Measurements from ENCODE around the gene OVOL1. TPM values are rescaled to one million over a fixed set of nuclear protein-coding genes. Genes with fewer than 3 reads are reported as not detected.

OVOL1 gene
- total RNA-seq, 2 experiments from 2014 or later = 0.09 to 0.19 TPM

DNA sequence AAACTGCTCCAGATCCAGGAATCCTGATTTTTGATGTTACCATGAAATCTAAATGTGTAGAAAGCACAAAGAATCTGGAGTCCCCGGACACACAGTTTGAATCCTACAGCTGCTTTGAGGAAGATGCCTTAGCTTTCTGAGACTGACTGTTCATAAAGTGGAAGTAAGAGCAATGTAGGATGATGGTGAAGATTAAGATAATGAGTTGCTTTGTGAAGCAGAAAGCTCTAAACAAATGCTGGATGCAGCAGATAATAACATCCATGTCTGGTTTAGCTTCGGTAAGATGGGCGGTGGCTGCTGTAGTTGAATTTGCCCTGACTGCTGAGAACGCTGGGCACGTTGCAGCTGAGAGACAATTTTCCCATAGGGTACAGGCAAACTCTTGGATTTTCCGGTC is 20.1 kb downstream of the OVOL1 start:
- ATAC-seq (no peak), DNase-seq (no peak)
- Mint-ChIP-seq H3K36me3 (ENCODE audit: low read depth) (no peaks in the 10 kb centered on the region), H3K4me1 (no peaks in the 10 kb centered on the region), H3K4me3 (no peak overlapping the region), H3K9me3 (ENCODE audit: low read depth) (no peaks in the 10 kb centered on the region), H3K27ac (no peak overlapping the region), H3K27me3 (peaks cover 12% of the 10 kb centered on the region)
- intact Hi-C loops (cut with DNase I, micrococcal nuclease) = no loop called here
- POLR2A ChIA-PET = no interaction called here
- CTCF ChIA-PET = interaction anchor here (0.7 to 1.5 kb wide), 3 partner anchors 10 to 1634 kb away, joined by 3 to 6 read pairs (median 3); no protein-coding TSS in a partner anchor

DNA sequence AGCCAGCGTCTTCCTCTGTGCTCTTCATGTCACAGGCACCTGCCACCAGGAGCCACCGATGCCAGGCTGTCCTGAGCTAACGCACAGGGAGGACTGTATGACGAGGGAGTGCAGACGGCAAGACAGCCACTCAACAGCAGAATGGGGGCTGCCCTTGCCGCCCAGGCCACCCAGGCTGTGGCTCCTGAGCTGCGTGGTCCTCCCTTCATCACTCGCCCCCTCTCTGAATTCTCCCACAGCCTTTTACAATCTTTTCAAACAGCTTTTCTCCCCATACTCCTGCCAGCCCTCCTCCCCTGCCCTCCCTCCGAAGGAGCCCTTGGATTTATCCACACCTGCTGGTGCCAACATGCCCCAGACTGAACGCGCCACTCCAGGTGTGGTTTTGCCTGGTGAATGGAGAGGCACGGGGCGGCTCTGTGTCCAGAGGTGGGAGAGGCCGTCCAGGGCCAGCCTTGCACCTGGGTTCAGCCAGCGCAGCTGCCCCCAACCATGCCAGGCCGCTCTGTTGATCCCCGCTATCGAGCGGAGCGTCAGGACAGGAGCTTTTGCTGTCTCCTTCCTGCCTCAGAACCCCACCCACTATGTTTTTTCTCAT is 22.0 kb downstream of the OVOL1 start:
- intact Hi-C loops (cut with DNase I, micrococcal nuclease) = no loop called here
- ChIA-PET POLR2A (no interaction called here), CTCF (interaction anchor here (0.6 kb wide), 1 partner anchor 33 kb away, joined by 4 read pairs; no protein-coding TSS in a partner anchor)
- ATAC-seq (no peak), DNase-seq (no peak)
- no peaks in the 10 kb centered on the region for H3K4me1 Mint-ChIP-seq
- H3K27ac Mint-ChIP-seq = no peak overlapping the region
- peaks cover 6% of the 10 kb centered on the region for H3K27me3 Mint-ChIP-seq
- H3K9me3 Mint-ChIP-seq (ENCODE audit: low read depth) = no peaks in the 10 kb centered on the region
- no peaks in the 10 kb centered on the region for H3K36me3 Mint-ChIP-seq (ENCODE audit: low read depth)
- H3K4me3 Mint-ChIP-seq = no peak overlapping the region

DNA sequence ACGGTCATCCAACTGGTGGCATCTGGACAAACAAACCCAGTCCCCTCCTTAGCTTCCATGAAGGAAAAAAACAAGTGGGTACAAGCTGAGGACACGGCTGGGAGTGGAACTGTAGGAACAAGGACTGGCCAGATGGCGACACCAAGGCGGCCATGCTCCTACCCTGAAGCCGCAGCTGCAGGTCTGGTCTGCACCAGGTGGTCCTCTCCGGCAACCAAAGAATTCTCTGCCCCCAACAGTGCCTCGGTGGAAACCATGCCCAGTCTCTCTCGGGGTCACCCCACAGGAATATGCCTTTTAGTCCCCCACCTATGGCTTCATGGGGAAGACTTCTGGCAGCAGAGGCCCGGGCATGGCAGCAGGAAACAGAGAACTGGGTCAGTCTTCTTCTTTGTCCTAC is 22.6 kb downstream of the OVOL1 start:
- ChIA-PET CTCF (interaction anchor here (0.6 to 0.8 kb wide), 2 partner anchors 24 to 34 kb away, joined by 3 to 4 read pairs; partner anchors contain the start of gene SNX32), POLR2A (no interaction called here)
- DNase-seq (no peak), ATAC-seq (no peak)
- Mint-ChIP-seq H3K36me3 (ENCODE audit: low read depth) (no peaks in the 10 kb centered on the region), H3K4me3 (no peak overlapping the region), H3K27me3 (peaks cover 5% of the 10 kb centered on the region), H3K9me3 (ENCODE audit: low read depth) (no peaks in the 10 kb centered on the region), H3K4me1 (no peaks in the 10 kb centered on the region), H3K27ac (no peak overlapping the region)
- intact Hi-C loops (cut with DNase I, micrococcal nuclease) = no loop called here

DNA sequence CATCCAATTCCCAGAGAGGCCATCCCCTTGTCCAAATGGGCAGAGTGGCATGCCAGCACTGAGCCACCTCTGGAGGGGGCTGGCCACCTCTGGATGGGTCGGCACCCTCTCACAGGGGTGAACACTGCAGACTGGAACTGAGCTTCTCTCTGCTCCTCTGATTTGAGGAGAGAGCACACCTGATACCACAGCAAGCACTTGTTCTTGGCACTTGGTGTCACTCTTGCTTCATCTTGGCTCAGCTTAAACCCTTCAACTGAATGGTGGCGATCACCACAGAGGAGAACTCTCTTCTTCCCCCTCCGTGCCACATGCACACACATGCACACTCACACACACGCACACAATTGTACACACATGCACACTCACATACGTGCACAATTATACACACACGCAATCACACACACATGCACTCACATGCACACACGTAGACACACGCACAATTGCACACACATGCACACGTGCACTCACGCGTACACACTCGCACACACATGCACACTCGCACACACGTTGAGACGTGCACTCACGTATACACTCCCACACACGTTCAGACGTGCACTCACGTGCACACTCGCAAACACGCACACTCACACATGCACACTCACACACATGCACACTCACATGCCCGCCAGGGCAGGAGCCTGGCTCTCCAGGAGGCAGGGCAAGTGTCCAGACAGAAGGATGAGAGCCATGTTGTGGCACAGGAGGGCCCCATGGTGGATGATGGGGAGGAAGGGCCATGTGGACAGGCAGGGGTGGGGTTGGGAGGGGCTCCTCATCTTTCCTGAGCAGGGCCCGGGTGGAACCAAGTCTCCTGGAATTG is 23.4 kb downstream of the OVOL1 start:
- CTCF ChIA-PET = interaction anchor here (0.8 kb wide), 1 partner anchor 23 kb away, joined by 3 read pairs; the partner anchor contains the start of gene SNX32
- H3K4me3 Mint-ChIP-seq = no peak overlapping the region
- no peak overlapping the region for H3K27ac Mint-ChIP-seq
- ATAC-seq (peak; percentile 86), DNase-seq (no peak)
- H3K36me3 Mint-ChIP-seq (ENCODE audit: low read depth) = no peaks in the 10 kb centered on the region
- intact Hi-C loops (cut with DNase I, micrococcal nuclease) = loop anchor here in 1 of 2 experiments (10.0 kb wide), 1 partner anchor 45 kb away; no protein-coding TSS in a partner anchor
- POLR2A ChIA-PET = no interaction called here
- no peaks in the 10 kb centered on the region for H3K9me3 Mint-ChIP-seq (ENCODE audit: low read depth)
- peaks cover 4% of the 10 kb centered on the region for H3K27me3 Mint-ChIP-seq
- H3K4me1 Mint-ChIP-seq = no peaks in the 10 kb centered on the region

DNA sequence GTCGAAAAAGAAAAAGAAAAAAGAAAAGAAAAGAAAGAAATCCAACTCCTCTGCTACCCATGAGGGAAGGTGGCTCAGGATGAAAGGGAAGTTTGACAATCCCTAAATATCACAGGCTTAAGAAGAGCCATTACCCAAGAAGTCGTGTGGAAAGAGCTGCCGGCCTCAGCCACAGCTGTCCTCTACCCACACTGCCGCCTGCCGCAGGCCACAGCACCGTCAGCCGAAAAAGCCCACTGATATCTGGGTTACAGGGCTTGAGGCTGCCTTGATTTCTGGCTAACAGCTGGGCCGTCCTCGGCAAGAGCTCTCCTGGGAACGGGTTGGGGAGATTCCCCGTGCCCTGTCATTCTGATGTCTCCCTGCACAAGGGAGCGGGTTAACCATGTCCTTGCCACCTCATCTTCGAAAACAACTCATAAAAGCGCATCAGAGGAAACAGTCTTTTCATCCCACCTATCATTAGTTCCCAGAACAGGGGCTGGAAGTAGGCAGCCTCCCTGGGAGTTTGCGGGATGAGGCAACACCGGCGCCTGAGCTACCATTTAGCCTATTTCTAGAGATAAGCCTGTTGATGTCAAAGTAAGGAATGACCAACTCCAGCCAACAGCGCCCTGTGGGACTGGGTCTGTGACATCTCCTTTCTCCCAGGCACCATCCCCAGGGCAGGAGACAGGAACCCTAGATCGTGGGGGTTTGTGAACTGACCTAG is 25.1 kb downstream of the OVOL1 start:
- no peaks in the 10 kb centered on the region for H3K9me3 Mint-ChIP-seq (ENCODE audit: low read depth)
- POLR2A ChIA-PET = no interaction called here
- no peaks in the 10 kb centered on the region for H3K36me3 Mint-ChIP-seq (ENCODE audit: low read depth)
- H3K4me3 Mint-ChIP-seq = no peak overlapping the region
- DNase-seq (no peak), ATAC-seq (no peak)
- H3K27ac Mint-ChIP-seq = no peak overlapping the region
- intact Hi-C loops (cut with DNase I, micrococcal nuclease) = loop anchor here in 1 of 2 experiments (10.0 kb wide), 1 partner anchor 47 kb away; no protein-coding TSS in a partner anchor
- peaks cover 4% of the 10 kb centered on the region for H3K27me3 Mint-ChIP-seq
- CTCF ChIA-PET = interaction anchor here (0.7 to 8.2 kb wide), 6 partner anchors 9 to 118 kb away, joined by 3 to 74 read pairs (median 4); partner anchors contain the start of genes AP5B1 and KAT5
- H3K4me1 Mint-ChIP-seq = peaks cover 3% of the 10 kb centered on the region

DNA sequence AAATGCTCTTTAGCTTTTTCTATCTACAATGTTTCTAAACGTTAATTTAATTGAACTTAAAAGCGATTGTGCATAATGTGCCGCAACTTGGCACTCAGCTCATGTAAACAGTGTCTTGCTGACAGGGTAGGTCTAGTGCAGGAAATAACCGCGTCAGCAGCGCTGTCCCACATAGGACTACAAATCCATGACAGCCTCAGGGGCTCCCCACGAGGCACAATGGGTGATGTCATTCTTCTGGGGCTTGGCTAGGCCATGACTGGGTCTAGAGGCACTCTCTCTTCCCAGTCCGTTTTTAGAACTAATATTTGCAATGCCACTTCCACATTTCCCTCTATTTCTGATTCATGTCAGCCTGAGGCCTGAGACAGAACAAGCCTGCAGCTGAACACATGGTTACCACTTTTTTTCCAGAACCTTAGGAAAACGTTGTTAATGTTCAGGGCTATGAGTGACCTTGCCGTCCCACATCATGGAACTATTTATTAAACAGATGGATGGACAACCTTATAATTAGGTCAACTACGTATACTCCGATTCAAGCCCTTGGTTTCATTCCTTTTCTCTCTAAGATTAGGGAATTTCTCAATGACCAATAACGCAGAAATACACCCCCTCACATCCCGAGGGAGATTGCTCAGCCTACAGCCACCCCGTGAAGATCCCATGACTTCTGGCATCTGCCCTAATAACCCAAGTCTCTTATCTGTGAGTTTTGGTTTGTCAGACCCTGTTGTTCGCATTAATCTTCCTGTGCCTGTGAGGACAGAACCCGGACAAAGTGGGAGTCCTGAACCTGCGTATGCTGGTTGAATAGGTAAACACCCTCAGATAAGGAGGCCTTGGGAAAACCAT is 27.5 kb downstream of the OVOL1 start:
- Mint-ChIP-seq H3K4me3 (no peak overlapping the region), H3K27me3 (no peaks in the 10 kb centered on the region), H3K36me3 (ENCODE audit: low read depth) (no peaks in the 10 kb centered on the region), H3K9me3 (ENCODE audit: low read depth) (no peaks in the 10 kb centered on the region), H3K4me1 (peaks cover 14% of the 10 kb centered on the region), H3K27ac (no peak overlapping the region)
- no peak for ATAC-seq
- CTCF ChIA-PET = interaction anchor here (1.8 to 8.2 kb wide), 2 partner anchors 33 to 103 kb away, joined by 5 to 74 read pairs; partner anchors contain the start of genes AP5B1 and KAT5
- DNase-seq = peak; percentile 18
- POLR2A ChIA-PET = no interaction called here
- intact Hi-C loops (cut with DNase I, micrococcal nuclease) = loop anchor here in 1 of 2 experiments (10.0 kb wide), 1 partner anchor 50 kb away; no protein-coding TSS in a partner anchor

DNA sequence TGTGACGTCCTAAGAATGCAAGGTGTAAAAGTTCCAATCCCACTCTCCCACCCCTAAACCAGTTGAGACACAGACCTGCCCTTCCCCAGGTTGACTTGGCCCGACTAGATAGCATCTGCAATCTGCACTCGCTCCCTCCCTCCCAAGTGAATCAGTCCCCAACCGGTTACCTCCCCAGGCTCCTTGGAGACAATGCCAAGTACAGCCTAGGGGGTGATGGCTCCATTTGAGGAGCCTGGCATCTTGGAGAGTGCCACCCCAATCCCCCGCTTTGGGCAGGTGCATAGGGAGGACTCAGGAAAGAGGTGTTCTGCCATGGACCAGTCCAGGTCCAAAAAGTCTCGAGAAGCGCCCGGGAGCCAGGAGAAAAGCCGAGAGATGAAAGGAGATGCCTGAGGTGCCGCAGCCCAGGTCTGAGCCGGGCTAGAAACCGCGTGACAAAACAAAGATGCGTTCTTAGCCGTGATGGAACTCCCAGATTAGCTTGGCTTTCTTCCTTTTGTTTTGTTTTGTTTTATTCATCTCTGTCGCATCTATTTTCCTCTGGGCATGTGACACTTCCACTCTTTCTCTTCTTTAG is 28.2 kb downstream of the OVOL1 start:
- intact Hi-C loops (cut with DNase I, micrococcal nuclease) = loop anchor here in 1 of 2 experiments (10.0 kb wide), 1 partner anchor 50 kb away; no protein-coding TSS in a partner anchor
- POLR2A ChIA-PET = no interaction called here
- Mint-ChIP-seq H3K4me3 (no peak overlapping the region), H3K27ac (no peak overlapping the region), H3K27me3 (no peaks in the 10 kb centered on the region), H3K4me1 (peaks cover 14% of the 10 kb centered on the region), H3K36me3 (ENCODE audit: low read depth) (no peaks in the 10 kb centered on the region), H3K9me3 (ENCODE audit: low read depth) (no peaks in the 10 kb centered on the region)
- DNase-seq = no peak
- CTCF ChIA-PET = interaction anchor here (1.3 to 8.2 kb wide), 3 partner anchors 27 to 44 kb away, joined by 3 to 74 read pairs (median 12); partner anchors contain the start of genes AP5B1 and OVOL1
- no peak for ATAC-seq

DNA sequence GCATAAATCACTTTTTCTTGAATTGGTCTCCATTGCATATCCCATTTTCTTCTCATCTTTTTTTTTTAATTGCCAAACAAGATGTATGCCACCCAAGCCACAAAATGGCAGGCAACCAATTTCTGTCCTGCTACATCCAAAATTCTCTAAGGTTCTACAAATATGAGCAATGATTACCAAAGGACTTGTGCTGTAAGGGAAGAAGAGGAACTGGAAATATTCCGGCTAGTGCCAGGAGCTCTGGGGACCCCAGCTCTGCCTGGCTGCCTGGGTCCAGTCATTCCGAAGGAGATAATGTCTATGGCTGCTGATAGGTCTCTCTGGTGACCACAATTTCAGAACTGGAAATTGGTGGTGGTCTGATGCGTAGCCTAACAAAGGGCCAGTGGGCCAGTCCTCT is 29.8 kb downstream of the OVOL1 start:
- Mint-ChIP-seq H3K27me3 (no peaks in the 10 kb centered on the region), H3K36me3 (ENCODE audit: low read depth) (no peaks in the 10 kb centered on the region), H3K4me1 (peaks cover 14% of the 10 kb centered on the region), H3K9me3 (ENCODE audit: low read depth) (no peaks in the 10 kb centered on the region), H3K4me3 (peak overlapping the region; percentile 74), H3K27ac (no peak overlapping the region)
- intact Hi-C loops (cut with DNase I, micrococcal nuclease) = loop anchor here in 1 of 2 experiments (10.0 kb wide), 1 partner anchor 52 kb away; no protein-coding TSS in a partner anchor
- ChIA-PET POLR2A (no interaction called here), CTCF (interaction anchor here (0.6 to 8.2 kb wide), 18 partner anchors 10 to 192 kb away, joined by 3 to 74 read pairs (median 5); partner anchors contain the start of genes AP5B1, KAT5, OVOL1 and SNX32)
- ATAC-seq (no peak), DNase-seq (no peak)

DNA sequence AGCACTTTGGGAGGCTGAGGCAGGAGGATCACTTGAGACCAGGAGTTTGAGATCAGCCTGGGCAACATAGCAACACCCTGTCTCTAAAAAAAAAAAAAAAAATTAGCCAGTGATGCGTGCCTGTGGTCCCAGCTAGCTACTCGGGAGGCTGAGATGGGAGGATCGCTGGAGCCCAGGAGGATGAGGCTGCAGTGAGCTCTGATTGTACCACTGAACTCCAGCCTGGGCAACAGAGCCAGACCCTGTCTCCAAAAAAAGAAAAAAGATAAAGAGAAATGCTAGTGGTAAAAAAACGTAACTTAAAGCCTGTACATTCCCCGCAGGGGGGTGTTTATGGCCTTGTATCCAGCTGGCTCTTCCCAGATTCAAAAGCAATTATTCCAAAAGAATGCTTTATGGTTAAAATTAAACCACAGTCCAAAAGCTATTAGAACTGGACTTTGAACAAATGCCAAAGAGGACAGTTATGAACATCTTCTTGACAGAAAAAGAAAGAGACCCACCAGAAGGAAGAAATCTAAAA is 30.5 kb downstream of the OVOL1 start:
- H3K36me3 Mint-ChIP-seq (ENCODE audit: low read depth) = no peaks in the 10 kb centered on the region
- H3K4me1 Mint-ChIP-seq = peaks cover 14% of the 10 kb centered on the region
- ChIA-PET POLR2A (interaction anchor here (1.0 kb wide), 1 partner anchor 36 kb away, joined by 3 read pairs; the partner anchor contains the start of gene AP5B1), CTCF (interaction anchor here (0.6 to 8.2 kb wide), 20 partner anchors 10 to 192 kb away, joined by 3 to 74 read pairs (median 6); partner anchors contain the start of genes AP5B1, KAT5, OVOL1 and RNASEH2C)
- DNase-seq (peak; percentile 21), ATAC-seq (no peak)
- peak overlapping the region; percentile 74 for H3K4me3 Mint-ChIP-seq
- H3K27ac Mint-ChIP-seq = peak overlapping the region; percentile 87
- no peaks in the 10 kb centered on the region for H3K27me3 Mint-ChIP-seq
- intact Hi-C loops (cut with DNase I, micrococcal nuclease) = loop anchor here in 1 of 2 experiments (10.0 kb wide), 1 partner anchor 53 kb away; no protein-coding TSS in a partner anchor
- H3K9me3 Mint-ChIP-seq (ENCODE audit: low read depth) = no peaks in the 10 kb centered on the region
